Mucosa of stomach (tissue), 1 donor: ENCODE data around the gene KIAA1671.

Experiments
- H3K27me3 ChIP-seq: one replicate; pipeline ENCODE4 v1.7.0; 2013; ENCODE audit warnings: mild to moderate bottlenecking, low read length; ENCODE audit not compliant: control insufficient read depth, insufficient read depth
- H3K36me3 ChIP-seq: one replicate; pipeline ENCODE4 v1.7.0; 2013; ENCODE audit warnings: low read length; ENCODE audit not compliant: control insufficient read depth, insufficient read depth
- H3K4me1 ChIP-seq: one replicate; pipeline ENCODE4 v1.7.0; 2013; ENCODE audit warnings: mild to moderate bottlenecking, low read length; ENCODE audit not compliant: control insufficient read depth, insufficient read depth
- H3K4me3 ChIP-seq: one replicate; pipeline ENCODE4 v1.7.0; 2013; ENCODE audit warnings: low read length
- H3K9ac ChIP-seq: one replicate; pipeline ENCODE4 v1.7.0; 2013; ENCODE audit warnings: mild to moderate bottlenecking, low read length, moderate library complexity
- H3K9me3 ChIP-seq: one replicate; pipeline ENCODE4 v1.7.0; 2013; ENCODE audit warnings: mild to moderate bottlenecking, low read length, moderate library complexity; ENCODE audit not compliant: control insufficient read depth
- donor health status: Pancreatic carcinoma.

Gene KIAA1671

GRCh38 chr22:25161017-25161915 lies 208.8 kb downstream of the KIAA1671 start:
- no peaks in the 10 kb centered on the region for H3K27me3 ChIP-seq

GRCh38 chr22:25161916-25162530 lies 209.5 kb downstream of the KIAA1671 start:
- no peak overlapping the region for H3K4me3 ChIP-seq
- H3K36me3 ChIP-seq = no peaks in the 10 kb centered on the region
- H3K9ac ChIP-seq = no peak overlapping the region
- no peaks in the 10 kb centered on the region for H3K27me3 ChIP-seq
- no peaks in the 10 kb centered on the region for H3K9me3 ChIP-seq
- H3K4me1 ChIP-seq = peaks cover 24% of the 10 kb centered on the region

More at GRCh38 chr22:25161017-25161915, 208.8 kb downstream of the KIAA1671 start:
- no peaks in the 10 kb centered on the region for H3K36me3 ChIP-seq
- no peaks in the 10 kb centered on the region for H3K9me3 ChIP-seq
- H3K9ac ChIP-seq = no peak overlapping the region
- H3K4me1 ChIP-seq = peaks cover 16% of the 10 kb centered on the region
- H3K4me3 ChIP-seq = no peak overlapping the region

- Histone ChIP-seq H3K36me3 (no peaks in the 10 kb centered on the region), H3K9me3 (no peaks in the 10 kb centered on the region), H3K9ac (no peak overlapping the region), H3K27me3 (no peaks in the 10 kb centered on the region), H3K4me3 (no peak overlapping the region), H3K4me1 (peaks cover 26% of the 10 kb centered on the region)
Measured at GRCh38 chr22:25162561-25162960, 210.0 kb downstream of the KIAA1671 start.

- H3K4me3 ChIP-seq = no peak overlapping the region
- H3K4me1 ChIP-seq = peaks cover 17% of the 10 kb centered on the region
- H3K36me3 ChIP-seq = no peaks in the 10 kb centered on the region
- no peak overlapping the region for H3K9ac ChIP-seq
- no peaks in the 10 kb centered on the region for H3K9me3 ChIP-seq
- no peaks in the 10 kb centered on the region for H3K27me3 ChIP-seq
Measured at GRCh38 chr22:25165785-25166184, 213.3 kb downstream of the KIAA1671 start.

- no peaks in the 10 kb centered on the region for H3K27me3 ChIP-seq
- no peaks in the 10 kb centered on the region for H3K9me3 ChIP-seq
- no peaks in the 10 kb centered on the region for H3K36me3 ChIP-seq
- H3K4me1 ChIP-seq = peaks cover 17% of the 10 kb centered on the region
- no peak overlapping the region for H3K4me3 ChIP-seq
- no peak overlapping the region for H3K9ac ChIP-seq
Measured at GRCh38 chr22:25166266-25167040, 213.9 kb downstream of the KIAA1671 start.

- Histone ChIP-seq H3K27me3 (no peaks in the 10 kb centered on the region), H3K4me3 (no peak overlapping the region), H3K9ac (no peak overlapping the region), H3K36me3 (no peaks in the 10 kb centered on the region), H3K4me1 (peaks cover 17% of the 10 kb centered on the region), H3K9me3 (no peaks in the 10 kb centered on the region)
Measured at GRCh38 chr22:25167082-25167481, 214.6 kb downstream of the KIAA1671 start.

- H3K36me3 ChIP-seq = no peaks in the 10 kb centered on the region
- H3K4me1 ChIP-seq = peaks cover 17% of the 10 kb centered on the region
- H3K27me3 ChIP-seq = no peaks in the 10 kb centered on the region
- H3K9me3 ChIP-seq = no peaks in the 10 kb centered on the region
- H3K9ac ChIP-seq = no peak overlapping the region
- H3K4me3 ChIP-seq = no peak overlapping the region
Measured at GRCh38 chr22:25167834-25168601, 215.5 kb downstream of the KIAA1671 start.

- H3K4me3 ChIP-seq = no peak overlapping the region
- no peak overlapping the region for H3K9ac ChIP-seq
- H3K9me3 ChIP-seq = no peaks in the 10 kb centered on the region
- no peaks in the 10 kb centered on the region for H3K36me3 ChIP-seq
- no peaks in the 10 kb centered on the region for H3K27me3 ChIP-seq
- peaks cover 17% of the 10 kb centered on the region for H3K4me1 ChIP-seq
Measured at GRCh38 chr22:25169278-25170031, 216.9 kb downstream of the KIAA1671 start.

GRCh38 chr22:25170426-25170980 lies 218.0 kb downstream of the KIAA1671 start:
- Histone ChIP-seq H3K27me3 (no peaks in the 10 kb centered on the region), H3K4me3 (no peak overlapping the region), H3K36me3 (peaks cover 8% of the 10 kb centered on the region), H3K4me1 (peaks cover 11% of the 10 kb centered on the region), H3K9ac (no peak overlapping the region), H3K9me3 (no peaks in the 10 kb centered on the region)

- no peak overlapping the region for H3K9ac ChIP-seq
- peaks cover 8% of the 10 kb centered on the region for H3K36me3 ChIP-seq
- no peaks in the 10 kb centered on the region for H3K9me3 ChIP-seq
- H3K27me3 ChIP-seq = no peaks in the 10 kb centered on the region
- no peak overlapping the region for H3K4me3 ChIP-seq
- H3K4me1 ChIP-seq = peaks cover under 1% of the 10 kb centered on the region
Measured at GRCh38 chr22:25172153-25172552, 219.6 kb downstream of the KIAA1671 start.
